GM18868 (cell line): ENCODE results near the gene LRRC8D.
"Not testable (repeated sequence)": the region's sequence is repeated elsewhere in the genome, so short reads cannot be mapped to it uniquely, and the experiment has no call there.

Experiments used
- ATAC-seq: cut with Tn5 transposase; IDR thresholded peaks from one replicate; pipeline ENCODE4 v1.9.1; 2021; ENCODE audit warnings: mild to moderate bottlenecking, moderate library complexity; ENCODE audit not compliant: unreplicated experiment

LRRC8D gene

DNA sequence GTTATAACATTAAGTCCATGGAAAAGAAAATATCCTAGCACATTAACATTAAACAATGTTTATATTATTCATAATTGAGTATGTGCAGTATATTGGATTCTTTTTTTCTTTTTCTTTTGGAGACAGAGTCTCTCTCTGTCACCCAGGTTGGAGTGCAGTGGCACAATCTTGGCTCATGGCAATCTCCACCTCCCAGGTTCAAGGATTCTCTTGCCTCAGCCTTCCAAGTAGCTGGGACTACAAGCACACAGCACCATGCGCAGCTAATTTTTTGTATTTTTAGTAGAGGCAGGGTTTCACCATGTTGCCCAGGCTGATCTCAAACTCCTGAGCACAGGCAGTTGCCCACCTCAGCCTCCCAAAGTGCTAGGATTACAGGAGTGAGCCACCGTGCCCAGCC is 162.0 kb downstream of the LRRC8D start:
- ATAC-seq, result not testable (repeated sequence)

DNA sequence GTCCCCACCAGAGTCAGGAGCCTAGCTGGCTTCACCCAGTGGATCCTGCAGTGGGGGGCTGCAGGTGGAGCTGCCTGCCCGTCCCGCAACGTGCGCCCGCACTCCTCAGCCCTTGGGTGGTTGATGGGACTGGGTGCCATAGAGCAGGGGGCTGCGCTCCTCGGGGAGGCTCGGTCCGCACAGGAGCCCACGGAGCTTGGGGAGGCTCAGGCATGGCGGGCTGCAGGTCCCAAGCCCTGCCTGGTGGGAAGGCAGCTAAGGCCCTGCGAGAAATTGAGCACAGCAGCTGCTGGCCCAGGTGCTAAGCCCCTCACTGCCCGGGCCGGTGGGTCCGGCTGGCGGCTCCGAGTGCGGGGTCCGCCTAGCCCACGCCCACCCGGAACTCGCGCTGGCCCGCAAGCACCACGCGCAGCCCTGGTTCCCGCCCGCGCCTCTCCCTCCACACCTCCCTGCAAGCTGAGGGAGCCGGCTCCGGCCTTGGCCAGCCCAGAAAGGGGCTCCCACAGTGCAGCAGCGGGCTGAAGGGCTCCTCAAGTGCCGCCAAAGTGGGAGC is 163.8 kb downstream of the LRRC8D start:
- not testable (repeated sequence) for ATAC-seq

DNA sequence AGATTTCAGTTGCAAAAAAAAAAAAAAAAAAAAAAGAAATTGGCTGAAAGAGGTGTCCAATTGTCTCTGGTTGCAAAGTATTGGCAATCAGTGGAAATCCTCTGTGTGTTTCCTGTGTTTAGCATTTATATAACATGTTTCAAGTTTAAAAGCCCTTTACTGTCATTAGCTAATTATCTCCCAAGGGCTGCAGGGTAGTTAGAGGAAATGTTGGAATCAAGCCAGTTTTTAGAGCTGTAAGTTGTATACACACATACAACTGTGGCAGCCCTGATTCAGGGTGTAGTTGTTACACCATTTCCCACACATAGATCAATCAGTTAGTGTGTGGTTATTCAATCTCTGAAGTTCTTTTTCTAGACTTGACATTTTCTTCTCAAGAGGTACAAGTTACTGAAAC is 165.2 kb downstream of the LRRC8D start:
- no peak for ATAC-seq
